GM23338 (cell line): ENCODE measurements around the gene MYO15B. TPM values are rescaled to one million over a fixed set of nuclear protein-coding genes. Genes with fewer than 3 reads are reported as not detected.

Experiments used
- ATAC-seq: fragments of 200-7000 bp; cut with Tn5 transposase; 3 replicates; pipeline ENCODE4 v1.9.1; 2020
- DNase-seq: peaks from one replicate; pipeline ENCODE4 v3.0.0-alpha.2; 2015; ENCODE audit warnings: low spot score
- H2AFZ ChIP-seq: fragments of 200-600 bp; sonication (generic); 2 replicates; pipeline ENCODE4 v1.8.0; 2016; ENCODE audit warnings: antibody characterized with exemption, mild to moderate bottlenecking, moderate library complexity
- H3F3A ChIP-seq: fragments of 200-600 bp; sonication (generic); replicated peaks from 2 replicates; pipeline ENCODE4 v1.8.0; 2017; ENCODE audit warnings: antibody characterized with exemption, mixed run types, low read depth
- H3K27ac ChIP-seq: fragments of 200-600 bp; sonication (generic); 2 replicates; pipeline ENCODE4 v1.6.1; 2016; ENCODE audit warnings: low read depth
- H3K27me3 ChIP-seq: fragments of 200-600 bp; sonication (generic); 2 replicates; pipeline ENCODE4 v1.8.0; 2016; ENCODE audit warnings: mild to moderate bottlenecking, mixed run types, moderate library complexity; ENCODE audit not compliant: insufficient read depth
- H3K36me3 ChIP-seq: fragments of 200-600 bp; sonication (generic); 2 replicates; pipeline ENCODE4 v1.8.0; 2016; ENCODE audit warnings: mild to moderate bottlenecking; ENCODE audit not compliant: insufficient read depth
- H3K4me1 ChIP-seq: fragments of 200-600 bp; sonication (generic); 2 replicates; pipeline ENCODE4 v1.8.0; 2016; ENCODE audit warnings: mild to moderate bottlenecking, moderate library complexity; ENCODE audit not compliant: insufficient read depth
- H3K4me2 ChIP-seq: fragments of 200-600 bp; sonication (generic); 2 replicates; pipeline ENCODE4 v1.7.1; 2017; ENCODE audit warnings: mixed run types
- H3K4me3 ChIP-seq: fragments of 200-600 bp; sonication (generic); 2 replicates; pipeline ENCODE4 v1.6.1; 2016; ENCODE audit warnings: mixed run types
- H3K79me2 ChIP-seq: fragments of 200-600 bp; sonication (generic); replicated peaks from 2 replicates; pipeline ENCODE4 v1.8.0; 2017; ENCODE audit warnings: mild to moderate bottlenecking; ENCODE audit not compliant: insufficient read depth
- H3K9me2 ChIP-seq: fragments of 200-600 bp; sonication (generic); 2 replicates; pipeline ENCODE4 v1.8.0; 2017; ENCODE audit not compliant: insufficient read depth
- H4K20me1 ChIP-seq: fragments of 200-600 bp; sonication (generic); replicated peaks from 2 replicates; pipeline ENCODE4 v1.8.0; 2017; ENCODE audit warnings: mild to moderate bottlenecking; ENCODE audit not compliant: insufficient read depth
- H3K27ac Mint-ChIP-seq: 2 replicates; pipeline ENCODE4 v1.8.0; 2020; ENCODE audit warnings: inconsistent platforms, mild to moderate bottlenecking, moderate library complexity, mixed read lengths
- H3K27me3 Mint-ChIP-seq: 3 replicates; pipeline ENCODE4 v1.8.0; 2022; ENCODE audit warnings: low read depth, mild to moderate bottlenecking, moderate library complexity, mixed read lengths, inconsistent platforms; ENCODE audit not compliant: insufficient read depth, poor library complexity
- H3K36me3 Mint-ChIP-seq: 3 replicates; pipeline ENCODE4 v1.8.0; 2021; ENCODE audit warnings: low read depth, mild to moderate bottlenecking, inconsistent platforms, moderate library complexity, mixed read lengths
- H3K4me1 Mint-ChIP-seq: 3 replicates; pipeline ENCODE4 v1.8.0; 2020; ENCODE audit warnings: mild to moderate bottlenecking, inconsistent platforms, mixed read lengths
- H3K4me3 Mint-ChIP-seq: 3 replicates; pipeline ENCODE4 v1.8.0; 2021; ENCODE audit warnings: moderate library complexity, mild to moderate bottlenecking, inconsistent platforms, mixed read lengths
- H3K9me3 Mint-ChIP-seq: 3 replicates; pipeline ENCODE4 v1.8.0; 2020; ENCODE audit warnings: moderate library complexity, mild to moderate bottlenecking, inconsistent platforms, mixed read lengths
- CREB1 ChIP-seq: fragments of 250-450 bp; sonication (Bioruptor Pico); IDR thresholded peaks from 2 replicates; pipeline ENCODE4 v1.5.0; 2020; ENCODE audit warnings: low read depth, mild to moderate bottlenecking, moderate library complexity
- EZH2 ChIP-seq: fragments of 200-600 bp; sonication (generic); IDR thresholded peaks from one replicate; pipeline ENCODE4 v1.8.0; 2017; ENCODE audit warnings: antibody characterized with exemption, mild to moderate bottlenecking, low read depth; ENCODE audit not compliant: unreplicated experiment
- EZH2phosphoT487 ChIP-seq: fragments of 200-600 bp; sonication (generic); IDR thresholded peaks from one replicate; pipeline ENCODE4 v1.8.1; 2018; ENCODE audit warnings: antibody characterized with exemption; ENCODE audit not compliant: unreplicated experiment
- JUNB ChIP-seq: IDR thresholded peaks from one replicate; pipeline ENCODE4 v1.6.1; 2016; ENCODE audit warnings: antibody characterized with exemption; ENCODE audit not compliant: unreplicated experiment
- NANOG ChIP-seq: IDR thresholded peaks from 2 replicates; pipeline ENCODE4 v1.6.1; 2016; ENCODE audit warnings: antibody characterized with exemption, borderline replicate concordance
- POLR2AphosphoS5 ChIP-seq: IDR thresholded peaks from 2 replicates; pipeline ENCODE4 v1.6.1; 2016; ENCODE audit warnings: antibody characterized with exemption, low read depth
- STAT1 ChIP-seq: IDR thresholded peaks from one replicate; pipeline ENCODE4 v1.6.1; 2016; ENCODE audit warnings: antibody characterized with exemption; ENCODE audit not compliant: unreplicated experiment
- ZNF114 ChIP-seq: fragments of 250-450 bp; sonication (Bioruptor Pico); IDR thresholded peaks from 2 replicates; pipeline ENCODE4 v1.5.0; 2020; ENCODE audit warnings: mild to moderate bottlenecking, moderate library complexity
- ZNF331 ChIP-seq: fragments of 250-450 bp; sonication (Bioruptor Pico); IDR thresholded peaks from 2 replicates; pipeline ENCODE4 v1.5.0; 2020; ENCODE audit warnings: low read depth, mild to moderate bottlenecking, moderate library complexity
- polyA plus RNA-seq: library from polyadenylated mRNA; unstranded; fragments of >200 nt; fragmentation: Nextera tagmentation; extraction: Ambion mirVana; gene quantifications from 2 replicates; pipeline ENCODE4 v1.2.1, GENCODE V29; 2016
- total RNA-seq: library from RNA; depleted of rRNA; stranded (reverse); fragments of >200 nt; shearing (Covaris generic); gene quantifications from 2 replicates; pipeline ENCODE4 v1.2.3, GENCODE V29; 2014
- TF ChIP-seq, protein P1 (sequence below): IDR thresholded peaks from one replicate; pipeline ENCODE4 v1.6.1; 2018; ENCODE audit warnings: antibody characterized with exemption; ENCODE audit not compliant: unreplicated experiment
- TF ChIP-seq, protein P2 (sequence below): IDR thresholded peaks from 2 replicates; pipeline ENCODE4 v1.6.1; 2016; ENCODE audit warnings: antibody characterized with exemption
- TF ChIP-seq, protein P3 (sequence below): fragments of 250-450 bp; sonication (Bioruptor Pico); IDR thresholded peaks from 2 replicates; pipeline ENCODE4 v1.5.0; 2020; ENCODE audit warnings: mild to moderate bottlenecking, moderate library complexity
- TF ChIP-seq, protein P4 (sequence below), 2 experiments: fragments of 200-600 bp in 1 of 2; sonication (generic) in 1 of 2; conservative IDR thresholded peaks; 2 replicates each; pipeline versions ENCODE4 v1.5.1 to v1.6.1; 2016 to 2017; ENCODE audit warnings: antibody characterized with exemption in 2 of 2, low read depth in 2 of 2, mild to moderate bottlenecking in 2 of 2, moderate library complexity in 1 of 2

The MYO15B gene
- total and polyA plus RNA-seq, 2 experiments from 2014 or later: 6.6 to 12.4 TPM

DNA sequence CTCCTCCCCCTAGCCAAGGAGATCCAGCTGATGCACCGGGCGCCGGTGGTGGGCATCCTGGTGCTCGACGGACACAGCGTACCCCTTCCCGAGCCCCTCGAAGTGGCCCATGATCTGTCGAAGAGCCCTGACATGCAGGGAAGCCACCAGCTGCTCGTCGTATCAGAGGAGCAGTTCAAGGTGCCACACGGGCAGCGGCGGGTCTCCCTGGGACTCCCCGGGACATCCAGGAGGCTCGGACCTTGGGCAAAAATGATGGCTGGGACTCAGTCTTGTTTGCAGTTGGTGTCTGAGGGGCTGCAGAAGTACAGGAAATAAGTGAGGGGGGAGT is 15.8 kb upstream of the MYO15B start:
- no peaks in the 10 kb centered on the region for H3K79me2 ChIP-seq
- no peak overlapping the region for H2AFZ ChIP-seq
- Mint-ChIP-seq H3K27ac (no peak overlapping the region), H3K4me3 (no peak overlapping the region), H3K9me3 (no peaks in the 10 kb centered on the region), H3K36me3 (peaks cover 3% of the 10 kb centered on the region; the same call in 1 of the 3 replicates), H3K27me3 (peaks cover 1% of the 10 kb centered on the region), H3K4me1 (no peaks in the 10 kb centered on the region; the same call in 2 of the 3 replicates)
- H3K4me2 ChIP-seq: no peak overlapping the region
- H4K20me1 ChIP-seq: no peaks in the 10 kb centered on the region
- no peak overlapping the region for H3K4me3 ChIP-seq
- ATAC-seq (no peak), DNase-seq (no peak)
- no peaks in the 10 kb centered on the region for H3K36me3 ChIP-seq
- no peaks in the 10 kb centered on the region for H3K27me3 ChIP-seq
- no peaks in the 10 kb centered on the region for H3K4me1 ChIP-seq
- H3K27ac ChIP-seq: no peak overlapping the region
- no peaks in the 10 kb centered on the region for H3K9me2 ChIP-seq
- no peaks in the 10 kb centered on the region for H3F3A ChIP-seq
- TF ChIP-seq, protein P1, sequence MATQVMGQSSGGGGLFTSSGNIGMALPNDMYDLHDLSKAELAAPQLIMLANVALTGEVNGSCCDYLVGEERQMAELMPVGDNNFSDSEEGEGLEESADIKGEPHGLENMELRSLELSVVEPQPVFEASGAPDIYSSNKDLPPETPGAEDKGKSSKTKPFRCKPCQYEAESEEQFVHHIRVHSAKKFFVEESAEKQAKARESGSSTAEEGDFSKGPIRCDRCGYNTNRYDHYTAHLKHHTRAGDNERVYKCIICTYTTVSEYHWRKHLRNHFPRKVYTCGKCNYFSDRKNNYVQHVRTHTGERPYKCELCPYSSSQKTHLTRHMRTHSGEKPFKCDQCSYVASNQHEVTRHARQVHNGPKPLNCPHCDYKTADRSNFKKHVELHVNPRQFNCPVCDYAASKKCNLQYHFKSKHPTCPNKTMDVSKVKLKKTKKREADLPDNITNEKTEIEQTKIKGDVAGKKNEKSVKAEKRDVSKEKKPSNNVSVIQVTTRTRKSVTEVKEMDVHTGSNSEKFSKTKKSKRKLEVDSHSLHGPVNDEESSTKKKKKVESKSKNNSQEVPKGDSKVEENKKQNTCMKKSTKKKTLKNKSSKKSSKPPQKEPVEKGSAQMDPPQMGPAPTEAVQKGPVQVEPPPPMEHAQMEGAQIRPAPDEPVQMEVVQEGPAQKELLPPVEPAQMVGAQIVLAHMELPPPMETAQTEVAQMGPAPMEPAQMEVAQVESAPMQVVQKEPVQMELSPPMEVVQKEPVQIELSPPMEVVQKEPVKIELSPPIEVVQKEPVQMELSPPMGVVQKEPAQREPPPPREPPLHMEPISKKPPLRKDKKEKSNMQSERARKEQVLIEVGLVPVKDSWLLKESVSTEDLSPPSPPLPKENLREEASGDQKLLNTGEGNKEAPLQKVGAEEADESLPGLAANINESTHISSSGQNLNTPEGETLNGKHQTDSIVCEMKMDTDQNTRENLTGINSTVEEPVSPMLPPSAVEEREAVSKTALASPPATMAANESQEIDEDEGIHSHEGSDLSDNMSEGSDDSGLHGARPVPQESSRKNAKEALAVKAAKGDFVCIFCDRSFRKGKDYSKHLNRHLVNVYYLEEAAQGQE: no peak
- TF ChIP-seq EZH2phosphoT487 (no peak), CREB1 (CRISPR knock-in tag) (no peak), ZNF331 (CRISPR knock-in tag) (no peak), NANOG (no peak), EZH2 (no peak), ZNF114 (CRISPR knock-in tag) (no peak), JUNB (no peak), POLR2AphosphoS5 (no peak), STAT1 (no peak)
- TF ChIP-seq, protein P2, sequence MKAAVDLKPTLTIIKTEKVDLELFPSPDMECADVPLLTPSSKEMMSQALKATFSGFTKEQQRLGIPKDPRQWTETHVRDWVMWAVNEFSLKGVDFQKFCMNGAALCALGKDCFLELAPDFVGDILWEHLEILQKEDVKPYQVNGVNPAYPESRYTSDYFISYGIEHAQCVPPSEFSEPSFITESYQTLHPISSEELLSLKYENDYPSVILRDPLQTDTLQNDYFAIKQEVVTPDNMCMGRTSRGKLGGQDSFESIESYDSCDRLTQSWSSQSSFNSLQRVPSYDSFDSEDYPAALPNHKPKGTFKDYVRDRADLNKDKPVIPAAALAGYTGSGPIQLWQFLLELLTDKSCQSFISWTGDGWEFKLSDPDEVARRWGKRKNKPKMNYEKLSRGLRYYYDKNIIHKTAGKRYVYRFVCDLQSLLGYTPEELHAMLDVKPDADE: no peak
- TF ChIP-seq, protein P3, sequence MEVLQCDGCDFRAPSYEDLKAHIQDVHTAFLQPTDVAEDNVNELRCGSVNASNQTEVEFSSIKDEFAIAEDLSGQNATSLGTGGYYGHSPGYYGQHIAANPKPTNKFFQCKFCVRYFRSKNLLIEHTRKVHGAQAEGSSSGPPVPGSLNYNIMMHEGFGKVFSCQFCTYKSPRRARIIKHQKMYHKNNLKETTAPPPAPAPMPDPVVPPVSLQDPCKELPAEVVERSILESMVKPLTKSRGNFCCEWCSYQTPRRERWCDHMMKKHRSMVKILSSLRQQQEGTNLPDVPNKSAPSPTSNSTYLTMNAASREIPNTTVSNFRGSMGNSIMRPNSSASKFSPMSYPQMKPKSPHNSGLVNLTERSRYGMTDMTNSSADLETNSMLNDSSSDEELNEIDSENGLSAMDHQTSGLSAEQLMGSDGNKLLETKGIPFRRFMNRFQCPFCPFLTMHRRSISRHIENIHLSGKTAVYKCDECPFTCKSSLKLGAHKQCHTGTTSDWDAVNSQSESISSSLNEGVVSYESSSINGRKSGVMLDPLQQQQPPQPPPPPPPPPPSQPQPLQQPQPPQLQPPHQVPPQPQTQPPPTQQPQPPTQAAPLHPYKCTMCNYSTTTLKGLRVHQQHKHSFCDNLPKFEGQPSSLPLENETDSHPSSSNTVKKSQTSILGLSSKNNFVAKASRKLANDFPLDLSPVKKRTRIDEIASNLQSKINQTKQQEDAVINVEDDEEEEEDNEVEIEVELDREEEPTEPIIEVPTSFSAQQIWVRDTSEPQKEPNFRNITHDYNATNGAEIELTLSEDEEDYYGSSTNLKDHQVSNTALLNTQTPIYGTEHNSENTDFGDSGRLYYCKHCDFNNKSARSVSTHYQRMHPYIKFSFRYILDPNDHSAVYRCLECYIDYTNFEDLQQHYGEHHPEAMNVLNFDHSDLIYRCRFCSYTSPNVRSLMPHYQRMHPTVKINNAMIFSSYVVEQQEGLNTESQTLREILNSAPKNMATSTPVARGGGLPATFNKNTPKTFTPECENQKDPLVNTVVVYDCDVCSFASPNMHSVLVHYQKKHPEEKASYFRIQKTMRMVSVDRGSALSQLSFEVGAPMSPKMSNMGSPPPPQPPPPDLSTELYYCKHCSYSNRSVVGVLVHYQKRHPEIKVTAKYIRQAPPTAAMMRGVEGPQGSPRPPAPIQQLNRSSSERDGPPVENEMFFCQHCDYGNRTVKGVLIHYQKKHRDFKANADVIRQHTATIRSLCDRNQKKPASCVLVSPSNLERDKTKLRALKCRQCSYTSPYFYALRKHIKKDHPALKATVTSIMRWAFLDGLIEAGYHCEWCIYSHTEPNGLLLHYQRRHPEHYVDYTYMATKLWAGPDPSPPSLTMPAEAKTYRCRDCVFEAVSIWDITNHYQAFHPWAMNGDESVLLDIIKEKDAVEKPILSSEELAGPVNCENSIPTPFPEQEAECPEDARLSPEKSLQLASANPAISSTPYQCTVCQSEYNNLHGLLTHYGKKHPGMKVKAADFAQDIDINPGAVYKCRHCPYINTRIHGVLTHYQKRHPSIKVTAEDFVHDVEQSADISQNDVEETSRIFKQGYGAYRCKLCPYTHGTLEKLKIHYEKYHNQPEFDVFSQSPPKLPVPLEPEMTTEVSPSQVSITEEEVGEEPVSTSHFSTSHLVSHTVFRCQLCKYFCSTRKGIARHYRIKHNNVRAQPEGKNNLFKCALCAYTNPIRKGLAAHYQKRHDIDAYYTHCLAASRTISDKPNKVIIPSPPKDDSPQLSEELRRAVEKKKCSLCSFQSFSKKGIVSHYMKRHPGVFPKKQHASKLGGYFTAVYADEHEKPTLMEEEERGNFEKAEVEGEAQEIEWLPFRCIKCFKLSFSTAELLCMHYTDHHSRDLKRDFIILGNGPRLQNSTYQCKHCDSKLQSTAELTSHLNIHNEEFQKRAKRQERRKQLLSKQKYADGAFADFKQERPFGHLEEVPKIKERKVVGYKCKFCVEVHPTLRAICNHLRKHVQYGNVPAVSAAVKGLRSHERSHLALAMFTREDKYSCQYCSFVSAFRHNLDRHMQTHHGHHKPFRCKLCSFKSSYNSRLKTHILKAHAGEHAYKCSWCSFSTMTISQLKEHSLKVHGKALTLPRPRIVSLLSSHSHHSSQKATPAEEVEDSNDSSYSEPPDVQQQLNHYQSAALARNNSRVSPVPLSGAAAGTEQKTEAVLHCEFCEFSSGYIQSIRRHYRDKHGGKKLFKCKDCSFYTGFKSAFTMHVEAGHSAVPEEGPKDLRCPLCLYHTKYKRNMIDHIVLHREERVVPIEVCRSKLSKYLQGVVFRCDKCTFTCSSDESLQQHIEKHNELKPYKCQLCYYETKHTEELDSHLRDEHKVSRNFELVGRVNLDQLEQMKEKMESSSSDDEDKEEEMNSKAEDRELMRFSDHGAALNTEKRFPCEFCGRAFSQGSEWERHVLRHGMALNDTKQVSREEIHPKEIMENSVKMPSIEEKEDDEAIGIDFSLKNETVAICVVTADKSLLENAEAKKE (CRISPR knock-in tag): no peak
- TF ChIP-seq, protein P4, sequence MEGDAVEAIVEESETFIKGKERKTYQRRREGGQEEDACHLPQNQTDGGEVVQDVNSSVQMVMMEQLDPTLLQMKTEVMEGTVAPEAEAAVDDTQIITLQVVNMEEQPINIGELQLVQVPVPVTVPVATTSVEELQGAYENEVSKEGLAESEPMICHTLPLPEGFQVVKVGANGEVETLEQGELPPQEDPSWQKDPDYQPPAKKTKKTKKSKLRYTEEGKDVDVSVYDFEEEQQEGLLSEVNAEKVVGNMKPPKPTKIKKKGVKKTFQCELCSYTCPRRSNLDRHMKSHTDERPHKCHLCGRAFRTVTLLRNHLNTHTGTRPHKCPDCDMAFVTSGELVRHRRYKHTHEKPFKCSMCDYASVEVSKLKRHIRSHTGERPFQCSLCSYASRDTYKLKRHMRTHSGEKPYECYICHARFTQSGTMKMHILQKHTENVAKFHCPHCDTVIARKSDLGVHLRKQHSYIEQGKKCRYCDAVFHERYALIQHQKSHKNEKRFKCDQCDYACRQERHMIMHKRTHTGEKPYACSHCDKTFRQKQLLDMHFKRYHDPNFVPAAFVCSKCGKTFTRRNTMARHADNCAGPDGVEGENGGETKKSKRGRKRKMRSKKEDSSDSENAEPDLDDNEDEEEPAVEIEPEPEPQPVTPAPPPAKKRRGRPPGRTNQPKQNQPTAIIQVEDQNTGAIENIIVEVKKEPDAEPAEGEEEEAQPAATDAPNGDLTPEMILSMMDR (conservative IDR thresholded peaks at IDR 0.05; ENCODE audit: low read depth in 2 of 2): no peak
